Astrocyte (in vitro differentiated cells and primary cell): Measurements from ENCODE around the gene RPL6.

Experiments
- EZH2 ChIP-seq: IDR thresholded peaks from 2 replicates; pipeline ENCODE4 v1.6.1; 2012; ENCODE audit warnings: mild to moderate bottlenecking, low read length, inconsistent platforms; ENCODE audit not compliant: insufficient read depth
- TF ChIP-seq, protein P1 (sequence below): IDR thresholded peaks from 2 replicates; pipeline ENCODE4 v1.5.1; 2011; ENCODE audit warnings: low read depth, mild to moderate bottlenecking, inconsistent platforms, low read length, moderate library complexity; ENCODE audit not compliant: insufficient read depth

DNA sequence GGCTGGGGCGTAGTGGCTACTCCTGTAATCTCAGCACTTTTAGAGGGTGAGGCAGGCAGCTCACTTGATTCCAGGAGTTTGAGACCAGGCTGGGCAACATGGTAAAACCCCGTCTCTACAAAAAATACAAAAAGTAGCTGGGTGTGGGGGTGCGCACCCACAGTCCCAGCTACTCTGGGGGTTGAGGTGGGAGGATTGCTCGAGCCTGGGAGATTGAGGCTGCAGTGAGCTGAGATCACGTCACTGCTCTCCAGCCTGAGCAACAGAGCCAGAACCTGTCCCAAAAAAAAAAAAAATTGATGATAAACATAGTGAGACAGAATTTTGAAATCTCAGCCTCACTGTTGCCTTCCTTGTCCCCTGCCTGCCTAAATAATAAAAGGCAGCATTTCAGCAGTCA, 49.3 kb upstream of the RPL6 start:
- TF ChIP-seq, protein P1, sequence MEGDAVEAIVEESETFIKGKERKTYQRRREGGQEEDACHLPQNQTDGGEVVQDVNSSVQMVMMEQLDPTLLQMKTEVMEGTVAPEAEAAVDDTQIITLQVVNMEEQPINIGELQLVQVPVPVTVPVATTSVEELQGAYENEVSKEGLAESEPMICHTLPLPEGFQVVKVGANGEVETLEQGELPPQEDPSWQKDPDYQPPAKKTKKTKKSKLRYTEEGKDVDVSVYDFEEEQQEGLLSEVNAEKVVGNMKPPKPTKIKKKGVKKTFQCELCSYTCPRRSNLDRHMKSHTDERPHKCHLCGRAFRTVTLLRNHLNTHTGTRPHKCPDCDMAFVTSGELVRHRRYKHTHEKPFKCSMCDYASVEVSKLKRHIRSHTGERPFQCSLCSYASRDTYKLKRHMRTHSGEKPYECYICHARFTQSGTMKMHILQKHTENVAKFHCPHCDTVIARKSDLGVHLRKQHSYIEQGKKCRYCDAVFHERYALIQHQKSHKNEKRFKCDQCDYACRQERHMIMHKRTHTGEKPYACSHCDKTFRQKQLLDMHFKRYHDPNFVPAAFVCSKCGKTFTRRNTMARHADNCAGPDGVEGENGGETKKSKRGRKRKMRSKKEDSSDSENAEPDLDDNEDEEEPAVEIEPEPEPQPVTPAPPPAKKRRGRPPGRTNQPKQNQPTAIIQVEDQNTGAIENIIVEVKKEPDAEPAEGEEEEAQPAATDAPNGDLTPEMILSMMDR = no peak
- no peak for TF ChIP-seq EZH2
